ENCODE results near the gene COBLL1.

Gene COBLL1

GRCh38 chr2:164852086-164852485 lies 10.5 kb upstream of the COBLL1 start:
- DNase-seq (ENCODE audit: insufficient read length, low spot score) (no peak), FAIRE-seq (no peak)
- no peak for TF ChIP-seq CTCF (IDR thresholded peaks at IDR 0.05; ENCODE audit: insufficient read depth, missing control alignments)

GRCh38 chr2:164850235-164850634 lies 8.6 kb upstream of the COBLL1 start:
- TF ChIP-seq CTCF (IDR thresholded peaks at IDR 0.05; ENCODE audit: insufficient read depth, missing control alignments) = no peak
- FAIRE-seq = no peak
- DNase-seq (ENCODE audit: insufficient read length, low spot score) = no peak

- DNase-seq (ENCODE audit: insufficient read length, low spot score) (no peak), FAIRE-seq (peak; percentile 70)
- TF ChIP-seq CTCF (IDR thresholded peaks at IDR 0.05; ENCODE audit: insufficient read depth, missing control alignments) = no peak
These were observed 7.9 kb upstream of the COBLL1 start for GRCh38 chr2:164849506-164849905.

- FAIRE-seq (peak; percentile 94), DNase-seq (ENCODE audit: insufficient read length, low spot score) (no peak)
- no peak for TF ChIP-seq CTCF (IDR thresholded peaks at IDR 0.05; ENCODE audit: insufficient read depth, missing control alignments)
These were observed 6.5 kb upstream of the COBLL1 start for GRCh38 chr2:164847981-164848741.

GRCh38 chr2:164847291-164847690 lies 5.7 kb upstream of the COBLL1 start:
- no peak for DNase-seq (ENCODE audit: insufficient read length, low spot score)
- no peak for TF ChIP-seq CTCF (IDR thresholded peaks at IDR 0.05; ENCODE audit: insufficient read depth, missing control alignments)
- no peak for FAIRE-seq

GRCh38 chr2:164846276-164846675 lies 4.7 kb upstream of the COBLL1 start:
- DNase-seq (ENCODE audit: insufficient read length, low spot score) (no peak), FAIRE-seq (peak; percentile 55)
- TF ChIP-seq CTCF (IDR thresholded peaks at IDR 0.05; ENCODE audit: insufficient read depth, missing control alignments) = no peak

- no peak for TF ChIP-seq CTCF (IDR thresholded peaks at IDR 0.05; ENCODE audit: insufficient read depth, missing control alignments)
- DNase-seq (ENCODE audit: insufficient read length, low spot score) (no peak), FAIRE-seq (peak; percentile 68)
These were observed 1.8 kb upstream of the COBLL1 start for GRCh38 chr2:164843346-164843911.

Data from D721Med (cell line).